H1 (cell line): ENCODE results near the gene MINDY3. TPM values are rescaled to one million over a fixed set of nuclear protein-coding genes. Genes with fewer than 3 reads are reported as not detected.

Source experiments
- CTCF ChIA-PET: fragments of 300-600 bp; sonication (Branson Sonifier 250); formaldehyde crosslinking; loops from one replicate; lab custom pipeline; 2021; ENCODE audit not compliant: partially characterized antibody; lab: Charles Lee
- POLR2A ChIA-PET: fragments of 300-600 bp; sonication (Branson Sonifier 250); formaldehyde crosslinking; loops from one replicate; lab custom pipeline; 2021; ENCODE audit warnings: inconsistent platforms; ENCODE audit not compliant: partially characterized antibody; lab: Charles Lee
- DNase-seq, 2 experiments: peaks; one replicate each; pipeline versions ENCODE4 v3.0.0 to v3.0.0-alpha.2; 2010 to 2022; ENCODE audit warnings: low spot score in 2 of 2, low read depth in 1 of 2, mixed read lengths in 1 of 2
- FAIRE-seq: peaks from 2 replicates; lab custom pipeline; 2011; peaks lifted over from hg19 to GRCh38; lab: Jason Lieb, UNC
- H2AFZ ChIP-seq: 2 replicates; pipeline ENCODE4 v1.8.1; 2012; ENCODE audit warnings: low read length, inconsistent platforms
- H2AK5ac ChIP-seq: 2 replicates; pipeline ENCODE4 v1.6.1; 2013; ENCODE audit warnings: low read depth, low read length
- H2BK120ac ChIP-seq: replicated peaks from 2 replicates; pipeline ENCODE3; 2013; ENCODE audit warnings: low read depth, low read length, inconsistent platforms
- H2BK12ac ChIP-seq: 2 replicates; pipeline ENCODE4 v1.6.1; 2013; ENCODE audit warnings: low read depth, low read length
- H2BK15ac ChIP-seq: 2 replicates; pipeline ENCODE4 v1.6.1; 2013; ENCODE audit warnings: low read length
- H2BK20ac ChIP-seq: 2 replicates; pipeline ENCODE4 v1.6.1; 2013; ENCODE audit warnings: low read length
- H2BK5ac ChIP-seq: 2 replicates; pipeline ENCODE4 v1.6.1; 2013; ENCODE audit warnings: low read depth, low read length
- H3K14ac ChIP-seq: 2 replicates; pipeline ENCODE4 v1.6.1; 2013; ENCODE audit warnings: inconsistent platforms; ENCODE audit not compliant: insufficient read length
- H3K18ac ChIP-seq: 2 replicates; pipeline ENCODE4 v1.6.1; 2013; ENCODE audit warnings: low read length; ENCODE audit errors: extremely low read depth
- H3K23ac ChIP-seq: 2 replicates; pipeline ENCODE4 v1.6.1; 2013; ENCODE audit warnings: inconsistent platforms; ENCODE audit not compliant: insufficient read length
- H3K23me2 ChIP-seq: 2 replicates; pipeline ENCODE4 v1.6.1; 2013; ENCODE audit warnings: low read depth, low read length
- H3K27ac ChIP-seq: 2 replicates; pipeline ENCODE4 v1.6.1; 2011; ENCODE audit warnings: low read depth, low read length, inconsistent platforms
- H3K27me3 ChIP-seq, 4 experiments: replicated peaks in 1 of 4; 1 replicate in 1 of 4; 2 replicates in 3 of 4; pipeline versions ENCODE4 v1.6.1 to v1.8.1; 2011 to 2013; ENCODE audit warnings: low read length in 3 of 4, mild to moderate bottlenecking in 3 of 4, inconsistent platforms in 2 of 4, mixed read lengths in 2 of 4, moderate library complexity in 1 of 4; ENCODE audit not compliant: control insufficient read depth in 3 of 4, insufficient read depth in 3 of 4; ENCODE audit errors: extremely low read depth in 1 of 4
- H3K36me3 ChIP-seq, 4 experiments: 2 replicates each; pipeline versions ENCODE4 v1.6.1 to v1.8.1; 2011 to 2013; ENCODE audit warnings: mild to moderate bottlenecking in 4 of 4, low read length in 3 of 4, moderate library complexity in 2 of 4, control low read depth in 1 of 4, inconsistent platforms in 1 of 4; ENCODE audit not compliant: insufficient read depth in 4 of 4, control insufficient read depth in 2 of 4
- H3K4ac ChIP-seq: replicated peaks from 2 replicates; pipeline ENCODE3; 2013; ENCODE audit warnings: low read length, low read depth, mixed read lengths, inconsistent platforms; ENCODE audit not compliant: insufficient read length
- H3K4me1 ChIP-seq, 4 experiments: replicated peaks in 1 of 4; 1 replicate in 1 of 4; 2 replicates in 3 of 4; pipeline versions ENCODE4 v1.6.1 to v1.8.1; 2011 to 2013; ENCODE audit warnings: low read length in 3 of 4, inconsistent platforms in 2 of 4, mixed read lengths in 1 of 4; ENCODE audit not compliant: insufficient read depth in 4 of 4, control insufficient read depth in 3 of 4
- H3K4me2 ChIP-seq, 2 experiments: 2 replicates each; pipeline versions ENCODE4 v1.6.1 to v1.8.1; 2011 to 2013; ENCODE audit warnings: low read depth in 2 of 2, low read length in 2 of 2, control low read depth in 1 of 2, inconsistent platforms in 1 of 2, mild to moderate bottlenecking in 1 of 2; ENCODE audit not compliant: insufficient read depth in 1 of 2
- H3K4me3 ChIP-seq, 4 experiments: fragments of 200-600, 300-600 bp in 1 of 4; sonication (generic), shearing (Covaris generic), sonication (Bioruptor Twin) in 1 of 4; 2 replicates each; pipeline versions ENCODE4 v1.5.1 to v1.8.1; 2011 to 2016; ENCODE audit warnings: low read length in 4 of 4, low read depth in 3 of 4, control low read depth in 2 of 4, inconsistent platforms in 2 of 4, mild to moderate bottlenecking in 2 of 4, mixed read lengths in 1 of 4, moderate library complexity in 1 of 4; ENCODE audit not compliant: insufficient read depth in 2 of 4; ENCODE audit errors: extremely low read depth in 1 of 4
- H3K56ac ChIP-seq: replicated peaks from 2 replicates; pipeline ENCODE3; 2013; ENCODE audit warnings: low read depth, mild to moderate bottlenecking, mixed read lengths, low read length, inconsistent platforms; ENCODE audit not compliant: insufficient read length
- H3K79me1 ChIP-seq: 2 replicates; pipeline ENCODE4 v1.6.1; 2013; ENCODE audit warnings: low read depth, low read length, control low read depth
- H3K79me2 ChIP-seq, 2 experiments: 2 replicates each; pipeline versions ENCODE4 v1.6.1 to v1.8.1; 2012 to 2013; ENCODE audit warnings: low read length in 2 of 2, mild to moderate bottlenecking in 2 of 2, inconsistent platforms in 1 of 2; ENCODE audit not compliant: insufficient read depth in 2 of 2, control insufficient read depth in 1 of 2
- H3K9ac ChIP-seq, 4 experiments: replicated peaks in 1 of 4; 1 replicate in 1 of 4; 2 replicates in 3 of 4; pipeline versions ENCODE4 v1.6.1 to v1.8.1; 2011 to 2013; ENCODE audit warnings: low read depth in 3 of 4, low read length in 3 of 4, control low read depth in 2 of 4, mild to moderate bottlenecking in 2 of 4, moderate library complexity in 2 of 4, inconsistent platforms in 1 of 4; ENCODE audit errors: extremely low read depth in 1 of 4
- H3K9me3 ChIP-seq, 2 experiments: 2 replicates each; pipeline versions ENCODE4 v1.6.1 to v1.8.1; 2012 to 2013; ENCODE audit warnings: mild to moderate bottlenecking in 2 of 2, moderate library complexity in 2 of 2, control low read depth in 1 of 2, inconsistent platforms in 1 of 2, low read depth in 1 of 2, low read length in 1 of 2, mixed read lengths in 1 of 2; ENCODE audit not compliant: insufficient read depth in 2 of 2
- H4K20me1 ChIP-seq, 2 experiments: replicated peaks in 1 of 2; 2 replicates each; pipeline versions ENCODE3 to v1.8.1; 2011 to 2013; ENCODE audit warnings: inconsistent platforms in 2 of 2, low read length in 2 of 2, mild to moderate bottlenecking in 1 of 2; ENCODE audit not compliant: insufficient read depth in 2 of 2, control insufficient read depth in 1 of 2
- H4K5ac ChIP-seq: 2 replicates; pipeline ENCODE4 v1.6.1; 2013; ENCODE audit warnings: low read length, low read depth, mixed read lengths, inconsistent platforms; ENCODE audit not compliant: insufficient read length
- H4K8ac ChIP-seq: 2 replicates; pipeline ENCODE4 v1.8.0; 2013; ENCODE audit warnings: mild to moderate bottlenecking, moderate library complexity, low read length, inconsistent platforms; ENCODE audit not compliant: insufficient read depth; ENCODE audit errors: extremely low read depth
- H4K91ac ChIP-seq: replicated peaks from 2 replicates; pipeline ENCODE3; 2013; ENCODE audit warnings: low read length, mixed read lengths, inconsistent platforms; ENCODE audit not compliant: insufficient read length
- BACH1 ChIP-seq: IDR thresholded peaks from 2 replicates; pipeline ENCODE4 v1.6.1; 2012; ENCODE audit warnings: low read length, improper control_type of control experiment
- CBX8 ChIP-seq: fragments of 300-800, 300-1000 bp; sonication (generic); IDR thresholded peaks from 2 replicates; pipeline ENCODE4 v1.7.1; 2016; ENCODE audit warnings: low read depth, low read length, borderline replicate concordance
- FOSL1 ChIP-seq: IDR thresholded peaks from 2 replicates; pipeline ENCODE4 v1.6.1; 2011; ENCODE audit warnings: mild to moderate bottlenecking, low read depth, low read length, moderate library complexity; ENCODE audit not compliant: insufficient read depth
- MAFK ChIP-seq: IDR thresholded peaks from 2 replicates; pipeline ENCODE4 v1.6.1; 2012; ENCODE audit warnings: low read depth, mild to moderate bottlenecking, improper control_type of control experiment, low read length
- MAX ChIP-seq: IDR thresholded peaks from 2 replicates; pipeline ENCODE4 v1.6.1; 2012; ENCODE audit warnings: inconsistent platforms
- RAD21 ChIP-seq, 2 experiments: IDR thresholded peaks in 1 of 2; conservative IDR thresholded peaks in 1 of 2; 2 replicates each; pipeline ENCODE4 v1.6.1; 2011; ENCODE audit warnings: low read depth in 2 of 2, low read length in 2 of 2, improper control_type of control experiment in 1 of 2, inconsistent platforms in 1 of 2, mild to moderate bottlenecking in 1 of 2, moderate library complexity in 1 of 2
- SP4 ChIP-seq: IDR thresholded peaks from 2 replicates; pipeline ENCODE4 v1.6.1; 2012; ENCODE audit warnings: low read length, inconsistent platforms
- TCF12 ChIP-seq: IDR thresholded peaks from 2 replicates; pipeline ENCODE4 v1.6.1; 2011; ENCODE audit warnings: low read depth, mild to moderate bottlenecking, low read length
- YY1 ChIP-seq: IDR thresholded peaks from 2 replicates; pipeline ENCODE4 v1.6.1; 2011; ENCODE audit warnings: low read depth, mild to moderate bottlenecking, low read length
- WGBS, 2 experiments: shearing (Covaris generic) in 1 of 2; methylation state at CpG; one replicate each; pipeline versions ENCODE4 v1.1.6 to v1.1.7; 2013 to 2015; ENCODE audit warnings: low lambda C conversion rate in 2 of 2, mixed read lengths in 2 of 2, inconsistent platforms in 1 of 2, low coverage in 1 of 2, missing lambda C conversion rate in 1 of 2; ENCODE audit not compliant: insufficient replicate concordance in 2 of 2, insufficient coverage in 1 of 2, insufficient read length in 1 of 2; ENCODE audit errors: extremely low coverage in 1 of 2, missing lambda C conversion rate in 1 of 2; 5-methylcytosine and 5-hydroxymethylcytosine counted together
- polyA plus RNA-seq, 7 experiments: library from polyadenylated mRNA; depleted of rRNA in 3 of 7; stranded (reverse) in 5 of 7; unstranded in 2 of 7; fragments of >200 nt in 5 of 7; fragments of 200-250 nt in 2 of 7; gene quantifications; 1 replicate in 5 of 7; 2 replicates in 1 of 7; 4 replicates in 1 of 7; pipeline versions ENCODE4 v1.2.1 to v1.2.3, GENCODE V29; 2011 to 2013; ENCODE audit warnings: missing spikeins in 2 of 7, mixed read lengths in 2 of 7
- total RNA-seq: library from RNA; stranded (reverse); fragmentation: NEBNext Ultra II Directional; extraction: Animal tissue kit (Norgen Biotek cat#: 25700); gene quantifications from 2 replicates; pipeline ENCODE4 v1.2.1, GENCODE V29; 2021

MINDY3 gene
- total and polyA plus RNA-seq, 2 of the 8 experiments (the other 6 are each of a cell fraction or from before 2014, with no cell fraction given): 4.6 to 13.6 TPM

- no peak for DNase-seq
- Histone ChIP-seq H3K79me2 (no peaks in the 10 kb centered on the region), H3K14ac (no peak overlapping the region), H3K9ac (no peak overlapping the region), H4K20me1 (no peaks in the 10 kb centered on the region), H3K23me2 (no peaks in the 10 kb centered on the region), H4K8ac (no peak overlapping the region), H2AK5ac (no peak overlapping the region), H2BK15ac (no peak overlapping the region), H3K4me1 (no peaks in the 10 kb centered on the region), H3K79me1 (no peaks in the 10 kb centered on the region), H3K18ac (no peak overlapping the region), H2AFZ (no peak overlapping the region), H2BK12ac (no peak overlapping the region), H2BK5ac (no peak overlapping the region), H3K23ac (no peak overlapping the region), H2BK120ac (no peak overlapping the region), H3K4ac (no peak overlapping the region), H3K36me3 (no peaks in the 10 kb centered on the region; a peak in 1 of 8 replicates), H4K91ac (no peak overlapping the region), H3K27me3 (no peaks in the 10 kb centered on the region), H4K5ac (no peak overlapping the region), H2BK20ac (no peak overlapping the region), H3K56ac (no peak overlapping the region), H3K27ac (no peak overlapping the region), H3K9me3 (no peaks in the 10 kb centered on the region), H3K4me3 (no peak overlapping the region), H3K4me2 (no peak overlapping the region)
- 93% methylated on average over 4 of the region's 4 CpGs; no CpG with 5 or more reads in 1 of the 2 experiments for WGBS, 2 experiments
- FAIRE-seq: no peak
- ChIA-PET POLR2A (no interaction called here), CTCF (interaction anchor here (1.3 to 1.6 kb wide), 2 partner anchors 401 to 410 kb away, joined by 3 to 4 read pairs; no protein-coding TSS in a partner anchor)
- TF ChIP-seq MAFK (no peak), TCF12 (no peak), BACH1 (no peak), CBX8 (no peak), FOSL1 (no peak), RAD21 (IDR thresholded peaks at IDR 0.05 in 1 of 2, conservative IDR thresholded peaks at IDR 0.05 in 1 of 2; ENCODE audit: low read depth in 2 of 2, low read length in 2 of 2) (no peak), YY1 (no peak), MAX (no peak), SP4 (no peak)
These were observed 30.8 kb downstream of the MINDY3 start for GRCh38 chr10:15829495-15829894.
